Activated gamma-delta T cell treated with anti-CD3 and anti-CD28 coated beads, Interleukin-2, amount 50 U/mL, for 16 hours (primary cell): ENCODE results near the gene UNC5B.
"Not testable (repeated sequence)": the region's sequence is repeated elsewhere in the genome, so short reads cannot be mapped to it uniquely, and the experiment has no call there.

Source experiments
- DNase-seq: peaks from one replicate; pipeline ENCODE4 v3.0.0-alpha.2; 2020; ENCODE audit warnings: low read depth

UNC5B gene

DNA sequence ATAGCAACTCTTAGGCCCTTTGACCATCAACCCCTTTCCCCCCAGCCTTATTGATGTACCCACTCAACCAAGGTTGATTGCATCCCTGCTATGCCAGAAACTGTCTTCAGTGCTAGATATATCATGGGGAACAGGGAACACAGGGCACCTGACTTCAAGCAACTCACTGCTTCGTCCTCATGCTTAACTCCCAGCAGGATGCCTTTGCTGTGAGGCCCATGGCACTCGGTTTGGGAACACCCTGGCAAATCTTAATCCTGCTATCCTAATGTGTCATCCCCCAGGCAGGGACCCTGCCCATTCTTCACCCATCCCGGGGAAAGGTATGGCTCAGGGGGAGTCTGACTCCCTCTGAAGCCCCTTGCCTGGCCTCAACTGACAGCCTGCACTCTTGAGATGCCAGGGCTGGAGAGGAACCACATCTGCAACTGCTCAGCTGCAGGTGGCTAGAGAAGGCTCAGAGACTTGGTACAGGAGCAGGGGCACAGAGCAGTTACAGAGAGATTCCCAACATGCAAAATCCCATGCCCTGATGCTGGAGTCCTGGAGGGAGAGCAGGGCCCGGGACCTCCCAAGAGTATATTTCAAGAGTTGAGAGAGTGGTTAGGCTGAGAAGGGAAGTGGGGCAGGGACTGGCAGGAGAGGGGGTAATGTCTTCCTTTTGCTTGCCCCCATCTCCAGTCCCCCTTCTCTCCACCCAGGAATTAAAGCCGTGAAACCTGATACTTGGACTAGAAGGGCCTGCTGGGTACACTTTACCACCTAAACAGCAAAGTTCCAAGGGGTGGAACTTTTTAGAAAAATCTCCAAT is 2.4 kb upstream of the UNC5B start:
- DNase-seq, result no peak

DNA sequence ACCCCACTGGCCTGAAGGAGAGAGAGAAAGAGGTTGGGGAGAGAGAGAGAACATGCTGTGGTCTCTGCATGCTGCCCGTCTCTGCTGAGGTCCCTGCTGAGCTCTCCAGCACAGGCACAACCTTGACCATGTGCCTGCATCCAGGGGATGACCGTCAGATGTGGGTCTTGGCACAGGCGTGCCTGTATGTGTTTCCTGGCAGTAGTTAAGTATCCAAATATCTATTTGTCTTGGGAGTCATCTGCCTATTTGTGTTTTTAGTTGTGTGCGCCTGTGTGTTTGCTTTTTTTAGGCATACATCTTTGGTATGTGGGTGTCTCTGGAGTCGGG is 1.9 kb upstream of the UNC5B start:
- DNase-seq, result no peak

DNA sequence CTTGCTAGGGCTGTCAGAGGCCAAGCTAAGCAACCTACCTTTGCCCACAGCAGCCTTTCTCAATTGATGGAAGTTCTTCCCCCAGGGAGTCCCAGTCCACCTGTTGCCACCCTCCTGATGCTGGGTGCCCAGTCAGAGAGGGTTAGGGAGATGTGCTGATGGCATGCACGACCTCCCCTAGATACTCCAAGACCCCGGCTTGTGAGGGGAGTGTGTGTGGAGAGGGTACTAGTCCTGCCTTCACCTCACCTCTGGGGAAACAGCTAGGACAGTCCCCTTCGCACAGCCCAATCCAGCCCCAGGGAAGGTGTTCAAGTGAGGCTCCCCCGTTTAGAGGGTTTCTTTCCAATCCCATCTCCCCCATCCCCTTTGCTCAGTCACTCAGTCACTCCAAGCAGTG is 1.3 kb upstream of the UNC5B start:
- DNase-seq, result no peak

GRCh38 chr10:71211775-71212317 is 524 bp upstream of the UNC5B start:
- no peak for DNase-seq

DNA sequence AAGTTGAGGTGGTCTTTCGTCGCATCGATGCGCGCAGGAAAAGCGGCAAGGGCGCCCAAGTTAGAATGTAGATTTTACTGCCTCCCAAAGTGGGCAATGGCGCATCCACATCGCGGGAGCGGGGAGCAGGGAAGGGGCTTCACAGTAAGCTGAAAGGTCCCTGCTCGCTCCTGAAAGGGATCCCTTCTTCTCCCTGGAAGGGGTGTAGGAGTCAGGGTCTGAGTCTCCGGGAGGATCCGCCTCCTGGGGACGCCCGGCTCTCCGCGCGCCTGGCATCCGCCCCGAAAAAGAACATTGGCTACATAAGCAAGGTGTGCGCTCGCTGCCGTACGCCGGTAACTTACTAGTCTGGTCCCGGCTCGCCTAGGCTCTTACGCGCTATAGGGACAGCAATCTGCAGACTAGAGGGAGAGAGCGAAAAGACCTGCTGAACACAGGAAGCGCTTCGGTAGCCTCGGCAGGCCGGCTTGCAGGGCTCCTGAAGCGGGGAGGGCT is 804 bp downstream of the UNC5B start:
- DNase-seq, result no peak

- no peak for DNase-seq
These were observed 1.5 kb downstream of the UNC5B start for GRCh38 chr10:71213761-71214440.

GRCh38 chr10:71214641-71215559 is 2.5 kb downstream of the UNC5B start:
- no peak for DNase-seq

DNA sequence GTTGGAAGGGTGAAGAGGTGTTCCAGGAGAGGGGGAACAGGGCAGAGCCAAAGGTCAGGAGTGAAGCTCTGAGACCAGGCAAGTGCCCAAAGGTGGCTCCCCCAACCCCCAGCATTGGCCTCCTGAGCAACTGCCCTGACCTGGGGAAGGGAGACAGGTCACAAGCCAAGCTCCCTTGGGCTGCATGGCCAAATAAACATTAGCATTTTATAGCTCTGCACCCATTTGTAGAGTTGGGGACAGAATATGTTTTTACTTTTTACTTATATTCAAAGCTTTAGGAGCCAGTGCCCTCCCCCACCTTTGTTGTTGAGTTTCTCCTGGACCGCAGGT is 4.0 kb downstream of the UNC5B start:
- no peak for DNase-seq

GRCh38 chr10:71216751-71217265 is 4.4 kb downstream of the UNC5B start:
- no peak for DNase-seq

- DNase-seq, result no peak
These were observed 5.1 kb downstream of the UNC5B start for GRCh38 chr10:71217266-71218045.

GRCh38 chr10:71218046-71218650 is 5.8 kb downstream of the UNC5B start:
- DNase-seq, result no peak

DNA sequence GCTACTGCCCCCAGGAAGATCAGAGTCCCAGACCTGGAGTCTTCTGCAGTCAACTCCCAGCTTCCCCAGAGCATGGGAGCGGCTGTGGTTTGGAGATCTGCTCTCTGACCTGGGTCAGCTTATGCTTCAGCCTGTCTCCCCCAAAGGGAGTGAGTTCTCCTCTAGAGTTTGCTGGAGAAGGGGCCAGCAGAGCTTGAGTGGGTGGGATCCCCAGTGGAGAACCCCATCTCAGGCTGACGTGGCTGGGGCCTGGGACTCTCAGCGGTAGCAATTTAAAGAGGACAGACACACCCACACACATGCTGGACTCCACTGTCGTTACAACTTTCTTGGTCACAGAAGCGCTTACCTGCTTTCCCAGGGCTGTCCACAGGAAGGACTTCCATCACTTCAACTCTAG is 6.3 kb downstream of the UNC5B start:
- DNase-seq, result no peak

DNA sequence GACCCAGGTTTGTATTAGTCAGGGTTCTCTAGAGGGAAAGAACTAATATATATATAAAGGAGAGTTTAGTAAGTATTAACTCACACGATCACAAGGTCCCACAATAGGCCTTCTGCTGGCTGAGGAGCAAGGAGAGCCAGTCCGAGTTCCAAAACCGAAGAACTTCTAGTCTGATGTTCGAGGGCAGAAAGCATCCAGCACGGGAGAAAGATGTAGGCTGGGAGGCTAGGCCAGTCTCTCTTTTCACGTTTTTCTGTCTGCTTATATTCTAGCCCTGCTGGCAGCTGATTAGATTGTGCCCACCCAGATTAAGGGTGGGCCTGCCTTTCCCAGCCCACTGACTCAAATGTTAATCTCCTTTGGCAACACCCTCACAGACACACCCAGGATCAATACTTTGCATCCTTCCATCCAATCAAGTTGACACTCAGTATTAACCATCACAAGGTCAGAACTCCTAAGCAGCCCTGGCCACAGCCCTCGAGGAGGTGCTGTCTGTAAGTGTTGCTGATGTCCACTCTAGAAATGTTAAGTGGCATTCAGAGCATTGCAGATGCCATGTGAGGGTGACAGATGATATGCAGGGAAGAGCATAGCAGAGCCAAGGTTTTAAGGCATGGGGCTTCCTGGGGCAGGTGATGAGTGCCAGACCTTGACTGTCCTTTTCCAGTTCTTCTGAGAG is 7.0 kb downstream of the UNC5B start:
- not testable (repeated sequence) for DNase-seq

DNA sequence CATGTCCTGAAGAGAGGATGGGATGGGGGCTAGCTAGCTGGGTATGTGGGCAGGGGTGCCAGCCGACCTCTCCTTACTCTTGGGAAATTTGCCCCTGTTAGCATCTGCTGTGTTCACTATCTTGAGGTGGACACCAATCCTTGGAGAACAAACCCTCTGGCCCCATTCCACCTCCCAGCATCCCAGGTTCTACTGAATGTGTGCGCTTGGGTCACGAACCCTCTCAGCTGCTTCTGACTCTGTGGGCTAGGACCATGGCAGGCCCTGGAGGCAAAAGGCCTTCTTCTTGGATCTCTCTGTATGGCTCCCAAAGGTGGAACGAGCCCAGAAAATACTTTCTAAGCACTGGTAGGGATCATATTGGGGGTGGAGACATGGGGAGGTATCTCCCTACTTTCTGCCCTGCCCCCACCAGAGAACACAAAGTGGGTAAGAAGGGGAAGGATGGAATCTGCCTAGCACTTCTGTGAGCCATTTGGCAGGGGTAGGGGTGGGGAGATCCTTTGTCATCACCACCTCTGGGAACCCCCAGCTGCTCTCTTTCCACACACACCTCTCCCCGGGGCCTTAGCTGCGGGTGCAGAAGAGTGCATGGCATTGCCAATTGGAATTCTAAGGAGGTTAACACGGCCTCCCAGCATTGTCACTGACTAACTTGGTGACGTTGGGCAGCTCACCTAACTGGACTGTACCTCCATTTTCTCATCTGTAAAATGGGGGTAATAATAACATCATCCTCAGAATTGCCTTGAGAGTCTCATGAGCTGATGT is 7.7 kb downstream of the UNC5B start:
- no peak for DNase-seq

- no peak for DNase-seq
These were observed 8.5 kb downstream of the UNC5B start for GRCh38 chr10:71220689-71221540.

- no peak for DNase-seq
These were observed 9.3 kb downstream of the UNC5B start for GRCh38 chr10:71221586-71222202.

GRCh38 chr10:71222601-71223346 is 10.4 kb downstream of the UNC5B start:
- no peak for DNase-seq
